RWPE2 (cell line): ENCODE data around the gene RPS6KA2.
A peak's percentile ranks its signal among the peaks of the same experiment; 100 is the strongest.

Source experiments
- ATAC-seq: fragments of 200-7000 bp; cut with Tn5 transposase; 3 replicates; pipeline ENCODE4 v1.9.1; 2021; ENCODE audit warnings: low read depth
- DNase-seq: peaks from one replicate; pipeline ENCODE4 v3.0.0-alpha.2; 2020; ENCODE audit warnings: low spot score
- H3K27ac ChIP-seq: fragments of 450-650 bp; 2 replicates; pipeline ENCODE4 v1.5.1; 2017; ENCODE audit warnings: mild to moderate bottlenecking; ENCODE audit not compliant: poor library complexity, severe bottlenecking
- H3K27me3 ChIP-seq: fragments of 250-450 bp; sonication (Bioruptor Pico); 2 replicates; pipeline ENCODE4 v1.5.1; 2021; ENCODE audit warnings: mild to moderate bottlenecking, moderate library complexity; ENCODE audit not compliant: insufficient read depth, poor library complexity, severe bottlenecking
- H3K36me3 ChIP-seq: fragments of 250-450 bp; sonication (Bioruptor Pico); 2 replicates; pipeline ENCODE4 v1.5.1; 2020; ENCODE audit warnings: low read depth, mild to moderate bottlenecking, moderate library complexity
- H3K4me1 ChIP-seq: fragments of 250-450 bp; sonication (Bioruptor Pico); 2 replicates; pipeline ENCODE4 v1.5.1; 2021; ENCODE audit warnings: mild to moderate bottlenecking, moderate library complexity; ENCODE audit not compliant: insufficient read depth, poor library complexity, severe bottlenecking
- H3K4me3 ChIP-seq: fragments of 250-450 bp; sonication (Bioruptor Pico); 2 replicates; pipeline ENCODE4 v1.5.1; 2021; ENCODE audit warnings: mild to moderate bottlenecking, moderate library complexity; ENCODE audit not compliant: severe bottlenecking
- H3K9me3 ChIP-seq: fragments of 250-450 bp; sonication (Bioruptor Pico); 2 replicates; pipeline ENCODE4 v1.5.1; 2021; ENCODE audit warnings: mild to moderate bottlenecking, moderate library complexity; ENCODE audit not compliant: severe bottlenecking
- CTCF ChIP-seq: fragments of 450-650 bp; IDR thresholded peaks from one replicate; pipeline ENCODE4 v1.5.1; 2017; ENCODE audit warnings: mild to moderate bottlenecking, moderate library complexity; ENCODE audit not compliant: poor library complexity, severe bottlenecking

RPS6KA2 gene

GRCh38 chr6:166657531-166657930 lies 30.5 kb upstream of the RPS6KA2 start:
- DNase-seq (no peak), ATAC-seq (no peak)
- Histone ChIP-seq H3K36me3 (no peaks in the 10 kb centered on the region), H3K27ac (no peak overlapping the region), H3K9me3 (no peaks in the 10 kb centered on the region), H3K4me1 (no peaks in the 10 kb centered on the region), H3K4me3 (no peak overlapping the region), H3K27me3 (no peaks in the 10 kb centered on the region)
- no peak for TF ChIP-seq CTCF

GRCh38 chr6:166656230-166657151 lies 29.4 kb upstream of the RPS6KA2 start:
- Histone ChIP-seq H3K27me3 (no peaks in the 10 kb centered on the region), H3K27ac (no peak overlapping the region)
- DNase-seq = no peak

GRCh38 chr6:166655713-166656229 lies 28.7 kb upstream of the RPS6KA2 start:
- no peaks in the 10 kb centered on the region for H3K27me3 ChIP-seq
- H3K4me3 ChIP-seq = no peak overlapping the region
- DNase-seq = no peak
- no peaks in the 10 kb centered on the region for H3K36me3 ChIP-seq
- no peak overlapping the region for H3K27ac ChIP-seq
- no peaks in the 10 kb centered on the region for H3K4me1 ChIP-seq
- no peaks in the 10 kb centered on the region for H3K9me3 ChIP-seq
- ATAC-seq = 0 out of 3 replicates have a peak, but pooled peaks have one; percentile 23
- no peak for TF ChIP-seq CTCF

More at GRCh38 chr6:166656230-166657151, 29.4 kb upstream of the RPS6KA2 start:
- Histone ChIP-seq H3K4me1 (no peaks in the 10 kb centered on the region), H3K4me3 (no peak overlapping the region), H3K36me3 (no peaks in the 10 kb centered on the region), H3K9me3 (no peaks in the 10 kb centered on the region)
- no peak for ATAC-seq
- TF ChIP-seq CTCF = no peak

- Histone ChIP-seq H3K4me1 (no peaks in the 10 kb centered on the region), H3K36me3 (no peaks in the 10 kb centered on the region), H3K9me3 (no peaks in the 10 kb centered on the region), H3K4me3 (no peak overlapping the region), H3K27me3 (no peaks in the 10 kb centered on the region), H3K27ac (no peak overlapping the region)
- no peak for ATAC-seq
- TF ChIP-seq CTCF = no peak
- DNase-seq = no peak
Observed at GRCh38 chr6:166655251-166655650, 28.2 kb upstream of the RPS6KA2 start.

- Histone ChIP-seq H3K9me3 (no peaks in the 10 kb centered on the region), H3K27ac (no peak overlapping the region), H3K27me3 (no peaks in the 10 kb centered on the region), H3K4me1 (no peaks in the 10 kb centered on the region), H3K36me3 (no peaks in the 10 kb centered on the region), H3K4me3 (no peak overlapping the region)
- no peak for TF ChIP-seq CTCF
- DNase-seq (no peak), ATAC-seq (no peak)
Observed at GRCh38 chr6:166654573-166654972, 27.5 kb upstream of the RPS6KA2 start.
